Fibroblast of lung (primary cell): ENCODE results near the gene COG2. TPM values are rescaled to one million over a fixed set of nuclear protein-coding genes. Genes with fewer than 3 reads are reported as not detected.

Experiments used
- DNase-seq, 2 donors: peaks; one replicate each; pipeline versions ENCODE4 v3.0.0 to v3.0.0-alpha.2; 2010; ENCODE audit warnings: low read depth in 2 of 2
- H2AFZ ChIP-seq: 2 replicates; pipeline ENCODE4 v1.5.1; 2012; ENCODE audit warnings: low read length, control low read depth, inconsistent platforms
- H3K27ac ChIP-seq: 2 replicates; pipeline ENCODE4 v1.5.1; 2011; ENCODE audit warnings: low read length, control low read depth; ENCODE audit not compliant: insufficient read depth
- H3K27me3 ChIP-seq: 2 replicates; pipeline ENCODE4 v1.5.1; 2011; ENCODE audit warnings: mild to moderate bottlenecking, low read length; ENCODE audit not compliant: control insufficient read depth, insufficient read depth
- H3K36me3 ChIP-seq: 2 replicates; pipeline ENCODE4 v1.5.1; 2011; ENCODE audit warnings: low read length; ENCODE audit not compliant: control insufficient read depth, insufficient read depth
- H3K4me1 ChIP-seq: 2 replicates; pipeline ENCODE4 v1.5.1; 2011; ENCODE audit warnings: low read length; ENCODE audit not compliant: control insufficient read depth, insufficient read depth; ENCODE audit errors: extremely low read depth
- H3K4me2 ChIP-seq: 2 replicates; pipeline ENCODE4 v1.5.1; 2011; ENCODE audit warnings: low read length, control low read depth; ENCODE audit not compliant: insufficient read depth; ENCODE audit errors: extremely low read depth
- H3K4me3 ChIP-seq, 4 experiments: fragments of 200-600 bp in 1 of 4; sonication (generic) in 1 of 4; replicated peaks in 1 of 4; 2 replicates each; pipeline ENCODE4 v1.5.1; 2011 to 2016; ENCODE audit warnings: low read length in 4 of 4, low read depth in 3 of 4, mild to moderate bottlenecking in 3 of 4, control low read depth in 2 of 4, inconsistent platforms in 1 of 4, mixed read lengths in 1 of 4; ENCODE audit not compliant: insufficient read depth in 1 of 4; ENCODE audit errors: control extremely low read depth in 1 of 4
- H3K79me2 ChIP-seq: 2 replicates; pipeline ENCODE4 v1.5.1; 2012; ENCODE audit warnings: mild to moderate bottlenecking, low read length, inconsistent platforms; ENCODE audit not compliant: control insufficient read depth, insufficient read depth
- H3K9ac ChIP-seq: 2 replicates; pipeline ENCODE4 v1.5.1; 2011; ENCODE audit warnings: mild to moderate bottlenecking, low read length, control low read depth; ENCODE audit not compliant: insufficient read depth
- H3K9me3 ChIP-seq: 2 replicates; pipeline ENCODE4 v1.5.1; 2012; ENCODE audit warnings: low read depth, low read length; ENCODE audit not compliant: control insufficient read depth, insufficient read depth
- H4K20me1 ChIP-seq: 2 replicates; pipeline ENCODE4 v1.5.1; 2011; ENCODE audit warnings: low read length; ENCODE audit not compliant: control insufficient read depth, insufficient read depth; ENCODE audit errors: extremely low read depth
- CTCF ChIP-seq, 2 donors: IDR thresholded peaks in 1 of 2; conservative IDR thresholded peaks in 1 of 2; 1 replicate in 1 of 2; 2 replicates in 1 of 2; pipeline ENCODE4 v1.5.1; 2011 to 2012; ENCODE audit warnings: low read length in 2 of 2, control low read depth in 1 of 2, inconsistent platforms in 1 of 2, low read depth in 1 of 2, mild to moderate bottlenecking in 1 of 2
- EZH2 ChIP-seq: IDR thresholded peaks from 2 replicates; pipeline ENCODE4 v1.5.1; 2012; ENCODE audit warnings: low read length, control low read depth, mild to moderate bottlenecking; ENCODE audit errors: missing control alignments
- polyA plus RNA-seq, 2 donors: library from polyadenylated mRNA; depleted of rRNA in 1 of 2; stranded (reverse) in 1 of 2; unstranded in 1 of 2; fragments of >200 nt; gene quantifications; 2 replicates each; pipeline ENCODE4 v1.2.1, GENCODE V29; 2011 to 2012; ENCODE audit warnings: missing spikeins in 1 of 2
- total RNA-seq: library from RNA; depleted of rRNA; stranded (reverse); fragments of >200 nt; gene quantifications from 2 replicates; pipeline ENCODE4 v1.2.1, GENCODE V29; 2014

The COG2 gene
- total and polyA plus RNA-seq, 2 donors (not counting 1 experiment from before 2014, with no cell fraction given): 15.4 to 21.5 TPM

GRCh38 chr1:230704830-230705229 lies 62.5 kb downstream of the COG2 start:
- Histone ChIP-seq H3K9ac (no peak overlapping the region), H3K27me3 (no peaks in the 10 kb centered on the region), H3K4me1 (no peaks in the 10 kb centered on the region), H3K9me3 (no peaks in the 10 kb centered on the region), H3K36me3 (no peaks in the 10 kb centered on the region), H4K20me1 (no peaks in the 10 kb centered on the region), H3K4me2 (no peak overlapping the region), H3K27ac (no peak overlapping the region), H2AFZ (no peak overlapping the region), H3K4me3 (no peak overlapping the region), H3K79me2 (no peaks in the 10 kb centered on the region)
- no peak for DNase-seq
- no peak for TF ChIP-seq CTCF (conservative IDR thresholded peaks at IDR 0.05 in 1 of 2, IDR thresholded peaks at IDR 0.05 in 1 of 2; ENCODE audit: low read depth in 1 of 2, low read length in 2 of 2)
- TF ChIP-seq EZH2: no peak

GRCh38 chr1:230705289-230706019 lies 63.2 kb downstream of the COG2 start:
- no peak for TF ChIP-seq CTCF (conservative IDR thresholded peaks at IDR 0.05 in 1 of 2, IDR thresholded peaks at IDR 0.05 in 1 of 2; ENCODE audit: low read depth in 1 of 2, low read length in 2 of 2)
- no peak for TF ChIP-seq EZH2
- H3K27me3 ChIP-seq: no peaks in the 10 kb centered on the region
- no peaks in the 10 kb centered on the region for H3K36me3 ChIP-seq
- H3K79me2 ChIP-seq: no peaks in the 10 kb centered on the region
- no peak overlapping the region for H3K4me3 ChIP-seq
- no peak overlapping the region for H3K9ac ChIP-seq
- no peak for DNase-seq
- no peak overlapping the region for H3K27ac ChIP-seq
- no peaks in the 10 kb centered on the region for H3K9me3 ChIP-seq
- H3K4me1 ChIP-seq: no peaks in the 10 kb centered on the region
- no peak overlapping the region for H3K4me2 ChIP-seq
- no peak overlapping the region for H2AFZ ChIP-seq
- no peaks in the 10 kb centered on the region for H4K20me1 ChIP-seq

GRCh38 chr1:230706020-230706699 lies 63.9 kb downstream of the COG2 start:
- Histone ChIP-seq H3K9me3 (no peaks in the 10 kb centered on the region), H3K4me1 (no peaks in the 10 kb centered on the region), H3K27ac (no peak overlapping the region), H3K4me3 (no peak overlapping the region), H3K79me2 (no peaks in the 10 kb centered on the region), H3K9ac (no peak overlapping the region), H2AFZ (no peak overlapping the region), H3K36me3 (no peaks in the 10 kb centered on the region), H3K4me2 (no peak overlapping the region), H3K27me3 (no peaks in the 10 kb centered on the region), H4K20me1 (no peaks in the 10 kb centered on the region)
- DNase-seq: no peak
- no peak for TF ChIP-seq EZH2
- no peak for TF ChIP-seq CTCF (conservative IDR thresholded peaks at IDR 0.05 in 1 of 2, IDR thresholded peaks at IDR 0.05 in 1 of 2; ENCODE audit: low read depth in 1 of 2, low read length in 2 of 2)
